ENCODE results near the gene NANOS1. TPM values are rescaled to one million over a fixed set of nuclear protein-coding genes. Genes with fewer than 3 reads are reported as not detected.
"Not testable (repeated sequence)": the region's sequence is repeated elsewhere in the genome, so short reads cannot be mapped to it uniquely, and the experiment has no call there.

Gene NANOS1
- total RNA-seq, 2 experiments from 2014 or later, result 0.23 to 0.28 TPM

DNA sequence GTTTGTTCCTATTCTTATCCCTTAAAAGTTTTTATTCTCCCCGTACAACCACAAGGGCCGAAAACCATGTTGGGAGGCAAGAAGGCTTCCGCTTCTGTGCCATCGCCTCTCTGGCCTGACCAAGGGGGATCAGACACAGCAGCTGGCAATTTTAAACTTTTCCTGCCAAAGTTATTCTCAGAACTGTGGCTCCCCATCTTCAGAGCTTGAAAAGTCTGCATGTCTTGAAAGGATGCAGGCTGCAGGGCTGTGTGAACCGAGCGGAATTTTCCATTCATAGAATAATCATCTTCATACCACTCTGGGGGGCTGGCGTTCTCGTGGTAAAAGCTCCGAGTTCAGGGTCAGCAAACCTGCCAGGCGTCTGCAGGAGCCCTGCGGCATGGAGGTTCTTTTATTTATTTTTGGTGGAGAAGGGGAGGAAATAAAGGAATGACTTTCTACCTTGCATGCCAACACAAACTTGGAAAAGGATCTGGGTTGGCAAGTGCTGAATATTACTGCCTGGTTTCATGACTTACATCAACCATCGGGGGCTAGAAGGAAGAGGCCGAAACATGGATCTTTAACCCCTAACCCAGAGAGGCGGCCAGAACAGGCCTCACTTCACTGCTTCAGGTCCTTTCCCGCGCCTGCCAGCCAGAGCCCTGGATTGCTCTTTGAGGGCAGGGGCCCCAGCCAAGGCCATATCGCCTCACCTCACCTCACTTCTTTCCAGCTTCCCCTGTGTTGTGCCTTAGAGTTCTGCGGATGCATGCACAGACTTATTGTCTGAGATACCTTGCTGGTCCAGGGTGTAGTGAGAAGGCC is 3.0 kb upstream of the NANOS1 start:
- H3K27ac Mint-ChIP-seq, result no peak overlapping the region
- peak; percentile 33 for DNase-seq
- H3K36me3 Mint-ChIP-seq, result peaks cover 2% of the 10 kb centered on the region
- H3K4me3 Mint-ChIP-seq, result no peak overlapping the region
- no peak for ATAC-seq
- CTCF ChIA-PET, result no interaction called here
- peaks cover 9% of the 10 kb centered on the region for H3K27me3 Mint-ChIP-seq
- peaks cover 11% of the 10 kb centered on the region for H3K4me1 Mint-ChIP-seq
- H3K9me3 Mint-ChIP-seq (ENCODE audit: low read depth), result no peaks in the 10 kb centered on the region

DNA sequence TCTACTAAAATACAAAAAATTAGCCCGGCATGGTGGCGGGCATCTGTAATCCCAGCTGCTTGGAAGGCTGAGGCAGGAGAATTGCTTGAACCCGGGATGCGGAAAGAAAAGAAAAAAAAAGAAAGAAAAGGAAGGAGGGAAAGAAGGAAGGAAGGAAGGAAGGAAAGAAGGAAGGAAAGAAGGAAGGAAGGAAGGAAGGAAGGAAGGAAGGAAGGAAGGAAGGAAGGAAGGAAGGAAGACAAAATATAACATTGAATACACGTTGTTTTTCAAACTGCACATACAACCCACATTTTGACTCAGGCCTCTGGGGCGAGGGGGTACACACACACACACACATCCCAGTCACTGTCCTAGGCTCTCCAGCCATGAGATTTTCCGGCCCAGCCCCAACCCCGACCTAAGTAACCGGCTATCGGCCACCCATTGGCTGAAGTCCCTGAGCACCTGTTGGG is 1.0 kb upstream of the NANOS1 start:
- not testable (repeated sequence) for H3K36me3 Mint-ChIP-seq; H3K27me3 Mint-ChIP-seq; H3K27ac Mint-ChIP-seq; DNase-seq; ATAC-seq; H3K9me3 Mint-ChIP-seq (ENCODE audit: low read depth)
- H3K4me1 Mint-ChIP-seq, result peaks cover 22% of the 10 kb centered on the region
- CTCF ChIA-PET, result interaction anchor here (1.6 kb wide), 1 partner anchor 16 kb away, joined by 3 read pairs; no protein-coding TSS in a partner anchor
- H3K4me3 Mint-ChIP-seq, result peak overlapping the region; percentile 43

DNA sequence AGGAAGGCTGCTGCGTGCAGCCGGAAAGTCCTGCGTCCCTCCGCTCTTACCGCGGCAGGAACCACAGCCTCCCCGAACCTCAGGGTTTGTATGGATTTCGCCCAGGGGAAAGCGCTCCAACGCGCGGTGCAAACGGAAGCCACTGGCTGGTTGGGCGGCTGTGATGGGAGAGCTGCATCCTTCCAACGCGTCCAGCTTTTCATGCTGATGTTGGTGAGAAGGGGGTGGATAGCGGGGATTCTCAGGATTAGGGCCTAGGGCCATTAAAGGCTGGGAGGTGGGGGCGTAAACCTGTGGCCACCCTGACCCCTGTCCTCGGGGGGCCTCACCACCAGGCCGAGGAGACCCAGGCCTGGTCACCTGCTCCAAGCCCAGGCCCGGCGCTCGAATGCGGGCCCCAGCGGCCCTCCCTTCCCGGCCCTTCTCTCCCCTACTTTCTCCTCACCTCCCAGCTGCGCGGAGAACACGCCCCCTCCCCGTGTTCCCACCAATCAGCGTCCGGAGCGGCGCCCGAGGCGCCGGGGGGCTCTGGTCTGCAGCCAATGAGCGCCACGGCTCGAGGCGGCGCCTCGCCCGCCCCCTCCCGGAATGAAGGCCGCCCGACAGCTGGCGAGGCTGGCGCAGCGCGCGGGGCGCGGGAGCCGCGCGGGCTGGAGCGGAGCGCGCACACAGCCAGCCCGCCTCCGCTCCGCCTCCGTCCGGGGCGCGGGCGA is 458 bp upstream of the NANOS1 start:
- Mint-ChIP-seq H3K4me3 (peak overlapping the region; percentile 43), H3K4me1 (peaks cover 24% of the 10 kb centered on the region), H3K27ac (no peak overlapping the region), H3K36me3 (peaks cover 13% of the 10 kb centered on the region), H3K27me3 (peaks cover 9% of the 10 kb centered on the region), H3K9me3 (ENCODE audit: low read depth) (no peaks in the 10 kb centered on the region)
- ATAC-seq, result peak; percentile 88
- peak; percentile 89 for DNase-seq
- CTCF ChIA-PET, result interaction anchor here (1.6 kb wide), 1 partner anchor 16 kb away, joined by 3 read pairs; no protein-coding TSS in a partner anchor

DNA sequence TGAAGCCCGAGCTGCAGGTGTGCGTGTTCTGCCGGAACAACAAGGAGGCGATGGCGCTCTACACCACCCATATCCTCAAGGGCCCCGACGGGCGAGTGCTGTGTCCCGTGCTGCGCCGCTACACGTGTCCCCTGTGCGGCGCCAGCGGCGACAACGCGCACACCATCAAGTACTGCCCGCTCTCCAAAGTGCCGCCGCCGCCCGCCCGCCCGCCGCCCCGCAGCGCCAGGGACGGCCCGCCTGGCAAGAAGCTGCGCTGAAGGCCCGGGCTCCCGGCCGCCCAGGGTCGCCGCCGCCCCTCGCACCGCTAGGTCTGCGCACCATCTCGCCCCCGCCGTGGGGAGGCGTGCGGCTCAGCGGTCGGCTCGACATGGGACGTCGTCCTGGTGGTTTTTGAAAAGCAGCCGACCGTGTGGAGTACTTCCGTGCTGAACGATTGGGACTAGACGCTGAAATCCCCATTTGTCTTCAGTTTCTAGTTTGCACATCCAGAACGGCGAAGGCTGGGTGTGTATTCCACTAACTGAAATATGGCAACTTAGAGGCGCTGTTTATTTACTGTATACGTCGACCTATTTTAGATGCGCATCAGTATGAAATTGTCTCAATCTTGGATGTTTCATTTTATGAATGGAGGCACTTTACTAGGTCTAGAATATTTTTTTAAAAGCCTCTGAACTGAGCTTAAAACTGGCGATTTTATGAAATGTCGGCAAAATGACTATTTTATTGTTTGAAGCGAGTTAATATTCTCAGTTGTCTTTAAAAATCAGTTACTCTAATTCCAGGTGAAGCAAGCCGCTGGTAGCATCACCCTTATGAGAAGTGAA is 1.1 kb downstream of the NANOS1 start:
- Mint-ChIP-seq H3K36me3 (peaks cover 21% of the 10 kb centered on the region), H3K9me3 (ENCODE audit: low read depth) (no peaks in the 10 kb centered on the region), H3K27ac (peak overlapping the region; percentile 19), H3K4me1 (peaks cover 26% of the 10 kb centered on the region), H3K4me3 (peak overlapping the region; percentile 63), H3K27me3 (peaks cover 9% of the 10 kb centered on the region)
- CTCF ChIA-PET, result interaction anchor here (1.3 to 1.6 kb wide), 5 partner anchors 10 to 169 kb away, joined by 3 to 5 read pairs (median 4); no protein-coding TSS in a partner anchor
- DNase-seq (peak; percentile 73), ATAC-seq (peak; percentile 58)

DNA sequence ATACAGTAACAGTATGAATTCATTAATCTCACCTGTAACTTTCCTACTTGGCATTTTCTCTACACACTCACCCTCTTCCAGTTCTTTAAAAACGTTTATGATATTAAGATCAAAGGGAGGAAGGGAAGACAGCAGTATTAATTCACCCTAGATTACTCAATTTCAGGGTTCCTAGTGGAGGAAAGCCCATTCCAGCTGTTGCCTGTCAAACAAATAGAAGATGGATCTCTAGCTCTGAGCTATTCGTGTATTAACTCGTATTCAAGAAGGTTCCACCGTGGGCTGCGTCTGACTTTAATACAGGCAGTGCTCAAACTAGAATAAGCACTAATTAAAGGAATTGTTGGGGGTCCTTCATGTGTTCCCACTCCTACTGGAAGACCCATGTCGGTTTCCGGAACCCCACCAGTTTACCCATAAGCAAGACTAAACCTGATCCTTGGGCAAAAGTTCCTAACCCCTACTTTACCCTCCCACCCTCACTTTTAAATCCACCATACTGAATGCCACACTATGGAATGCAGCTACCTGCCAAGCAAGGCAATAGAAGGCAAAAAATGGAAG is 2.1 kb downstream of the NANOS1 start:
- no peak for DNase-seq
- no peaks in the 10 kb centered on the region for H3K9me3 Mint-ChIP-seq (ENCODE audit: low read depth)
- peak overlapping the region; percentile 63 for H3K4me3 Mint-ChIP-seq
- peaks cover 28% of the 10 kb centered on the region for H3K36me3 Mint-ChIP-seq
- peaks cover 9% of the 10 kb centered on the region for H3K27me3 Mint-ChIP-seq
- CTCF ChIA-PET, result interaction anchor here (1.3 to 1.5 kb wide), 4 partner anchors 13 to 168 kb away, joined by 3 to 5 read pairs (median 4); no protein-coding TSS in a partner anchor
- H3K4me1 Mint-ChIP-seq, result peaks cover 26% of the 10 kb centered on the region
- ATAC-seq, result no peak
- H3K27ac Mint-ChIP-seq, result no peak overlapping the region

DNA sequence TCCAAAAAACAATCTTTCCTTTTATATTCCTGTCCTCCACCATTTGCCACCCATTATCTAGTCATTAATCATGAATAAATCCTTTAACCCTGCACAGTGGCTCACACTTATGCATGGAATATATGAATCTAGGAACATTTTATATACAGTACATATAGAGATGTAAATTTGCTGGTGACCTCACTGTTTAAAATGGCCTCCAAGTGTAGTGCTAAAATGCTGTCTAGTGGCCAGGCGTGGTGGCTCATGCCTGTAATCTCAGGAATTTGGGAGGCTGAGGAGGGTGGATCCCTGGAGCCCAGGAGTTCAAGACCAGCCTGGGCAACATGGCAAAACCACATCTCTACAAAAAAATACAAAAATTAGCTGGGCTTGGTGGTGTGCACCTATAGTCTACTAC is 9.6 kb downstream of the NANOS1 start:
- Mint-ChIP-seq H3K27me3 (no peaks in the 10 kb centered on the region), H3K9me3 (ENCODE audit: low read depth) (no peaks in the 10 kb centered on the region), H3K4me3 (no peak overlapping the region), H3K4me1 (peaks cover 20% of the 10 kb centered on the region), H3K27ac (no peak overlapping the region), H3K36me3 (peaks cover 71% of the 10 kb centered on the region)
- ATAC-seq (no peak), DNase-seq (no peak)
- CTCF ChIA-PET, result no interaction called here

DNA sequence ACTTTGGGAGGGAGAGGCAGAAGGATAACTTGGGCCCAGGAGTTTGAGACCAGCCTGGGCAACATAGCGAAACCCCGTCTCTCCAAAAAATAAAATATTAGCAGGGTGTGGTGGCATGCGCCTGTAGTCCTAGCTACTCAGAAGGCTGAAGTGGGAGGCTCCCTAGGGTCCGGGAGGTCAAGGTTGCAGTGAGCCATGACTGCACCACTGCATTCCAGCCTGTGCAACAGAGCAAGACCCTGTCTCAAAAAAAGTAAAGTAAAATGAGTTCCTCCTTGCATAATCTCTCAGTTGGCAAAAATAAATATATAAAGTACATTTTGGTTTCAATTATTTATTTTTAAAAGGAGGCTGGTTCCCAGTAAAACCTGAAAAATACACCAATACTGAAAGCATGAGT is 11.8 kb downstream of the NANOS1 start:
- CTCF ChIA-PET, result no interaction called here
- Mint-ChIP-seq H3K27me3 (no peaks in the 10 kb centered on the region), H3K27ac (no peak overlapping the region), H3K36me3 (peaks cover 74% of the 10 kb centered on the region), H3K4me3 (no peak overlapping the region), H3K4me1 (peaks cover 22% of the 10 kb centered on the region), H3K9me3 (ENCODE audit: low read depth) (no peaks in the 10 kb centered on the region)
- DNase-seq, result no peak
- ATAC-seq, result no peak

DNA sequence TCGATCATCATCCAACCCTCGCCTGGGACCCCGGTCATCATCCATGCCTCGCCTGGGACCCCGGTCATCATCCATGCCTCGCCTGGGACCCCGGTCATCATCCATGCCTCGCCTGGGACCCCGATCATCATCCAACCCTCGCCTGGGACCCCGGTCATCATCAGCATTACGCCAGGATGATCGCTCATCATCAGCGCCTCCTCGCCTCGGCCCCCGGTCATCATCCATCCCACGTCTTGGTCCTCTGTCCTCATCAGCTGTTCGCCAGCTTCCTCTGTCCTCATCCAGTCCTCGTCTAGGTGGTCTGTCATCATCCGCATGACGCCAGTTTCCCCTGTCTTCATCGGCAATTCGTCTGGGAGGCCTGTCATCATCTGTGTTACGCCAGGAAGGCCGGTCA is 12.7 kb downstream of the NANOS1 start:
- Mint-ChIP-seq H3K27ac (no peak overlapping the region), H3K4me3 (no peak overlapping the region), H3K27me3 (no peaks in the 10 kb centered on the region), H3K36me3 (peaks cover 73% of the 10 kb centered on the region), H3K4me1 (peaks cover 24% of the 10 kb centered on the region), H3K9me3 (ENCODE audit: low read depth) (no peaks in the 10 kb centered on the region)
- CTCF ChIA-PET, result no interaction called here
- no peak for ATAC-seq
- no peak for DNase-seq

DNA sequence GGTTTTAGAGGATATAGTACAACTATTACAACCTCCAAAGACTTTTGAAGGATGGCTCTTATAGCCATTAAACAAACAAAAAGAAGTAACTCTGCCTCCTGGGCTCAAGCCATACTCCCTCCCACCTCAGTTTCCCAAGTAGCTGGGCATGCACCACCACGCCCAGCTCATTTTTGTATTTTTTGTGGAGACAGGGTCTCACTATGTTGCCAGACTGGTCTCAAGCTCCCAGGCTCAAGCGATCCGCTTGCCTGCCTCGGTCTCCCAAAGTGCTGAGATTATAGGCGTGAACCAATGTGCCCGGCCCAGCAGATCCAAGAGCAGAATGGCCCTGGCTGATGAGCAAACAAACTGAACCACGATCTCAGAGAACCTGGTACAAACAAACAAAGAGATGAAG is 16.0 kb downstream of the NANOS1 start:
- no peak overlapping the region for H3K4me3 Mint-ChIP-seq
- ATAC-seq (no peak), DNase-seq (no peak)
- H3K9me3 Mint-ChIP-seq (ENCODE audit: low read depth), result no peaks in the 10 kb centered on the region
- no peak overlapping the region for H3K27ac Mint-ChIP-seq
- CTCF ChIA-PET, result interaction anchor here (1.7 kb wide), 1 partner anchor 14 kb away, joined by 4 read pairs; no protein-coding TSS in a partner anchor
- H3K27me3 Mint-ChIP-seq, result no peaks in the 10 kb centered on the region
- H3K4me1 Mint-ChIP-seq, result peaks cover 25% of the 10 kb centered on the region
- peaks cover 74% of the 10 kb centered on the region for H3K36me3 Mint-ChIP-seq

DNA sequence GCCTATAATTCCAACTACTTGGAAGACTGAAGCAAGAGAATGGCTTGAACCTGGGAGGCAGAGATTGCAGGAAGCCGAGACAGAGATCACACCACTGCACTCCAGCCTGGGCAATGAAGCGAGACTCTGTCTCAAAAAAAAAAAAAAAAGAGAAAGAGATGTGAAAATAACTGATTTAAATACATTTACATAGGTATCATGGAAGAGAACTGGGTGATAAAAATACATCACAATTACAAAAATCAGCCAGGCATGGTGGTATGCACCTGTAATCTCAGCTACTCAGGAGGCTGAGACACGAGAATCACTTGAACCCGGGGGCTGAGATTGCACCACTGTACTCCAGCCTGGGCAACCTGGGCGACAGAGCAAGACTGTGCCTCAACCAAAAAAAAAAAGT is 19.8 kb downstream of the NANOS1 start:
- H3K9me3 Mint-ChIP-seq (ENCODE audit: low read depth), result no peaks in the 10 kb centered on the region
- DNase-seq (no peak), ATAC-seq (no peak)
- H3K27ac Mint-ChIP-seq, result no peak overlapping the region
- peaks cover 17% of the 10 kb centered on the region for H3K4me1 Mint-ChIP-seq
- H3K27me3 Mint-ChIP-seq, result no peaks in the 10 kb centered on the region
- CTCF ChIA-PET, result interaction anchor here (0.7 kb wide), 1 partner anchor 140 kb away, joined by 3 read pairs; no protein-coding TSS in a partner anchor
- no peak overlapping the region for H3K4me3 Mint-ChIP-seq
- peaks cover 76% of the 10 kb centered on the region for H3K36me3 Mint-ChIP-seq

DNA sequence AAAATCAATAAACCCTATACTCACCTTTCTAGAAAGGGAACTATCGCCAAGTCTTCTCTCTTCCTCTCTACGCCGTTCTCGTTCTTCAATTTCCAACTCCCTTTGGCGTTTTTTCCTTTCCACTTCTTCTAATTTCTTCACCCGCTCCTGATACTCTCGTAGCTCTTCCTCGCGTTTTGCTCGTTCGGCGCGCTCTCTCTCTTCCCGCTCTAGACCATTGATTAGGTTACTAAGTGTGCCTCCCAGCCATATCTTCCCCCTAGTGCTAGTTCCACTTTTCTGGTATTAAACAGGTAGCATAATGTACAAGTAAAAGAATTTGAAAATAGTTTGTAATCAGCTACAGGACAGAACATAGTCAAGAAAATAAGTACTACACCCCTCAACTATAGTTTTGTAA is 20.3 kb downstream of the NANOS1 start:
- no peak for ATAC-seq
- CTCF ChIA-PET, result interaction anchor here (0.7 kb wide), 1 partner anchor 139 kb away, joined by 3 read pairs; no protein-coding TSS in a partner anchor
- Mint-ChIP-seq H3K4me3 (no peak overlapping the region), H3K9me3 (ENCODE audit: low read depth) (no peaks in the 10 kb centered on the region), H3K27ac (peak overlapping the region; percentile 8), H3K4me1 (peaks cover 17% of the 10 kb centered on the region), H3K36me3 (peaks cover 79% of the 10 kb centered on the region), H3K27me3 (no peaks in the 10 kb centered on the region)
- no peak for DNase-seq

DNA sequence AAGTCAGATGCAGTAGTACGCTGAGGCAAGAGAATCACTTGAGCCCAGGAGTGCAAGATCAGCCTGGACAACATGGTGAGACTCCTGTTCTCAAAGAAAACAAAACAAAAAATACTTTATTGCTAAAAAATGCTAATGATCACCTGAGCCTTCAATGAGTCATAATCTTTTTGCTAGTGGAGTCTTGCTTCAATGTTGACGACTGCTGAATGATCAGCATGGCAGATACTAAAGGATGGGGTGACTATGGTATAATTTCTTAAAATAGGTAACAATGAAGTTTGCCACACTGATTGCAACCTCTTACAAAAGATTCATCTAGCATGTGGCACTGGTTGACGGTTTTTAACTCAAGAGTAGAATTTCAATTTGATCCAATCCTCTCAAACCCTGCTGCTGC is 22.3 kb downstream of the NANOS1 start:
- DNase-seq (no peak), ATAC-seq (no peak)
- Mint-ChIP-seq H3K4me3 (no peak overlapping the region), H3K27ac (no peak overlapping the region), H3K36me3 (peaks cover 80% of the 10 kb centered on the region), H3K9me3 (ENCODE audit: low read depth) (no peaks in the 10 kb centered on the region), H3K4me1 (peaks cover 12% of the 10 kb centered on the region), H3K27me3 (no peaks in the 10 kb centered on the region)
- CTCF ChIA-PET, result no interaction called here

DNA sequence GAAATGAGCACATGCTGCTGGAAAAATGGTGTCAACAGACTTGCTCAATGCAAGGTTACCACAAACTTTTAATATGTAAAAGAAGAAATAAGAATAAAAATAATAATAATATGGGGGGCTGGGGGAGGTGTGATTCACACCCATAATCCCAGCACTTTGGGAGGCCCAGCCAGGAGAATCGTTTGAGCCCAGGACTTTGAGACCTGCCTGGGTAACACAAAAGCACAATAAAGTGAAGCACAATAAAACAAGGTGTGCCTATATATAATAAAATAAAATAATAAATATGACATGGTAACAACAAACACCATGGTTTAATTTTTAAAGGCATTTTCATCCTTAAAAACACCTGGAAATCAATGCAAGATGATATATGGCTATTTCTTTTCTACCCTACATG is 26.0 kb downstream of the NANOS1 start:
- H3K27ac Mint-ChIP-seq, result no peak overlapping the region
- no peak for DNase-seq
- H3K4me3 Mint-ChIP-seq, result no peak overlapping the region
- CTCF ChIA-PET, result no interaction called here
- H3K36me3 Mint-ChIP-seq, result peaks cover 82% of the 10 kb centered on the region
- H3K9me3 Mint-ChIP-seq (ENCODE audit: low read depth), result no peaks in the 10 kb centered on the region
- H3K27me3 Mint-ChIP-seq, result no peaks in the 10 kb centered on the region
- H3K4me1 Mint-ChIP-seq, result peaks cover 3% of the 10 kb centered on the region
- no peak for ATAC-seq
